BJ (cell line): Measurements from ENCODE around the gene SAP30. TPM values are rescaled to one million over a fixed set of nuclear protein-coding genes. Genes with fewer than 3 reads are reported as not detected.

Experiments used
- CTCF ChIA-PET: fragments of 350-600 bp; formaldehyde crosslinking; extraction: SDS; loops from one replicate; lab custom pipeline; 2021; ENCODE audit warnings: antibody characterized with exemption, inconsistent platforms; lab: Yijun Ruan, JAX
- POLR2A ChIA-PET: fragments of 300-600 bp; sonication (Branson Sonifier 250); formaldehyde crosslinking; extraction: SDS; loops from one replicate; lab custom pipeline; 2021; ENCODE audit warnings: antibody characterized with exemption; lab: Charles Lee
- DNase-seq: peaks from one replicate; pipeline ENCODE4 v3.0.0-alpha.2; 2011; ENCODE audit warnings: low read depth
- H3K27me3 ChIP-seq: 2 replicates; pipeline ENCODE4 v1.6.0; 2011; ENCODE audit warnings: low read length; ENCODE audit not compliant: control insufficient read depth, insufficient read depth
- H3K36me3 ChIP-seq: 2 replicates; pipeline ENCODE4 v1.5.1; 2011; ENCODE audit warnings: low read length; ENCODE audit not compliant: control insufficient read depth, insufficient read depth
- H3K4me3 ChIP-seq: 2 replicates; pipeline ENCODE4 v1.5.1; 2011; ENCODE audit warnings: low read depth, mild to moderate bottlenecking, control low read depth, low read length
- CTCF ChIP-seq: IDR thresholded peaks from 2 replicates; pipeline ENCODE4 v1.5.1; 2011; ENCODE audit warnings: low read depth, mild to moderate bottlenecking, control low read depth, inconsistent platforms, low read length, moderate library complexity; ENCODE audit not compliant: insufficient read depth
- polyA plus RNA-seq: library from polyadenylated mRNA; depleted of rRNA; stranded (reverse); fragments of >200 nt; gene quantifications from 2 replicates; pipeline ENCODE4 v1.2.3, GENCODE V29; 2011

SAP30 gene
- polyA plus RNA-seq, 1 experiment: 3.7 TPM

GRCh38 chr4:173413036-173413435, 42.3 kb downstream of the SAP30 start:
- ChIA-PET CTCF (interaction anchor here (0.6 to 11.5 kb wide), 8 partner anchors 10 to 93 kb away, joined by 3 to 186 read pairs (median 3); no protein-coding TSS in a partner anchor), POLR2A (no interaction called here)
- H3K27me3 ChIP-seq: no peaks in the 10 kb centered on the region
- no peak for DNase-seq
- TF ChIP-seq CTCF: no peak
- H3K36me3 ChIP-seq: no peaks in the 10 kb centered on the region
- no peak overlapping the region for H3K4me3 ChIP-seq

DNA sequence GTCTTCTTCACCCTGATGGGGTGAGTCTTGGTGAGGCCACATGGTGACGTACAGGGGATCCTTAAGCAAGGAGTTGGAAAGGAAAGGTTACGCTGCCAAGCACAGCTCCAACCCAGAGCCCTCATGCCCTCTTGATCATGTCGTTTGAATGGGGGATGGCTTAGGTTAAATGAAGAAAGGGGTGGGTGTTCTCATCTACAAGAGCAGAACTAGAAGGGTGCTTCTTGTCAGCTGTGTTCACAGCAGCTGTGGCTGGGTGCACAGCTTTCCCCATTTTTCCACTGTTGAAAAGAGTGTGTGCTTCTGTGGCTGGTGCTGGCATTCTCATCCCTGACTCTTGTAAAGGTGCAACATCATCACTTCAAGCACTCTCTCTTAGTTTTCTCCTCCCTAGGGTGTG, 43.7 kb downstream of the SAP30 start:
- DNase-seq: no peak

DNA sequence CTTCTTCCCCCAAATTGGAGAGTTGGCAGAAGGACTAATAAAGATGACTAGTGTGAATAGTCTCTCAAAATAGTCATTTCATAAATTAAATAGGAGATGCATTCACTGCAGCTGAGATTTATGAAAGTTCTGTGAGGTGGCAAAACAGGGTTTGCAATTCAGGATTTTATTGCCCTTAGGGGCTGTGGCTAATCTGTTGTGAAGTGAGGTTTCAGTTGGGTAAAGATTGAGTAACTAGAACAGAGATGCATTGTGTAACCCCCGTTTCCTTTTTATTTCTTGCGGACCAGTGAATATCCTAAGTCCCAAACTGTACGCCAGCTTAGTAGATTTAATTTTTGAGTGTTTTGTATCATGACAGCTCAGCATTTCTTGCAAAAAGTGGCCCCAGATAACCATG, 44.3 kb downstream of the SAP30 start:
- CTCF ChIA-PET: interaction anchor here (0.9 to 11.5 kb wide), 5 partner anchors 10 to 402 kb away, joined by 3 to 186 read pairs (median 4); no protein-coding TSS in a partner anchor
- no peak for DNase-seq
- POLR2A ChIA-PET: no interaction called here
- no peaks in the 10 kb centered on the region for H3K27me3 ChIP-seq
- no peak for TF ChIP-seq CTCF
- no peaks in the 10 kb centered on the region for H3K36me3 ChIP-seq
- no peak overlapping the region for H3K4me3 ChIP-seq

More for the DNA sequence above, 43.7 kb downstream of the SAP30 start:
- ChIA-PET POLR2A (no interaction called here), CTCF (interaction anchor here (0.9 to 11.5 kb wide), 4 partner anchors 12 to 401 kb away, joined by 3 to 186 read pairs (median 8); no protein-coding TSS in a partner anchor)
- Histone ChIP-seq H3K36me3 (no peaks in the 10 kb centered on the region), H3K4me3 (no peak overlapping the region), H3K27me3 (no peaks in the 10 kb centered on the region)
- TF ChIP-seq CTCF: no peak

- Histone ChIP-seq H3K27me3 (no peaks in the 10 kb centered on the region), H3K36me3 (no peaks in the 10 kb centered on the region), H3K4me3 (no peak overlapping the region)
- POLR2A ChIA-PET: no interaction called here
- CTCF ChIA-PET: interaction anchor here (0.7 to 11.5 kb wide), 14 partner anchors 9 to 130 kb away, joined by 3 to 186 read pairs (median 4); no protein-coding TSS in a partner anchor
- TF ChIP-seq CTCF: no peak
- DNase-seq: no peak
These were observed 45.3 kb downstream of the SAP30 start for GRCh38 chr4:173415885-173416653.

DNA sequence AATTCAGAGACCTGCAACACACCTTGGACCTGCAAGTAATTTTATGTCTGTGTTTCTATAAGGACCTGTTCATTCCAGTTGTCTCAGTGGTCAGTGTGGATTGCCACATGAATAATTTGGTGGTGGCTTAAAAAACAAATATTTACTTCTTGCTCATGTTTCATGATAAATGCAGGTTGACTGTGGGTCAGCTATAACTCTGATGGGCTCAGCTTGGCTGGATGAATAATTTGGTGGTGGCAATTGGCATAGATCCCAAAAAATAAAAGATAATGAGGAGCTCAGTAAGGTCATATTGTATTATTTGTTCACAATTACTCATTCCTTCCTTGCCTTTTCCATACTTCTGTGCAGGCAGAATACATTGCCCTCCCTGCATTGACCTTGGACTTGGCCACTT, 47.1 kb downstream of the SAP30 start:
- POLR2A ChIA-PET: no interaction called here

More for the DNA sequence above, 47.1 kb downstream of the SAP30 start:
- no peak for DNase-seq
- no peak for TF ChIP-seq CTCF
- CTCF ChIA-PET: interaction anchor here (0.6 to 11.5 kb wide), 19 partner anchors 9 to 412 kb away, joined by 3 to 186 read pairs (median 3); partner anchors contain the start of gene HMGB2
- no peak overlapping the region for H3K4me3 ChIP-seq
- H3K27me3 ChIP-seq: no peaks in the 10 kb centered on the region
- H3K36me3 ChIP-seq: no peaks in the 10 kb centered on the region
